HEK293 (cell line): Measurements from ENCODE around the gene FOXP4.
A peak's percentile ranks its signal among the peaks of the same experiment; 100 is the strongest.

Source experiments
- CTCF ChIA-PET: fragments of 350-600 bp; formaldehyde crosslinking; extraction: SDS; loops from one replicate; lab custom pipeline; 2021; ENCODE audit warnings: antibody characterized with exemption; lab: Yijun Ruan, JAX
- POLR2A ChIA-PET: fragments of 300-600 bp; formaldehyde crosslinking; extraction: SDS; loops from one replicate; lab custom pipeline; 2020; ENCODE audit warnings: antibody characterized with exemption, inconsistent platforms; lab: Yijun Ruan, JAX
- H3K27ac ChIP-seq: fragments of 200-500 bp; sonication (Bioruptor generic); 2 replicates; pipeline ENCODE4 v1.5.1; 2014; ENCODE audit warnings: low read depth, low read length, control low read depth, inconsistent platforms; ENCODE audit errors: extremely low read depth
- H3K36me3 ChIP-seq, 2 experiments: fragments of 200-500 bp in 1 of 2; sonication (Bioruptor generic) in 1 of 2; 1 replicate in 1 of 2; 2 replicates in 1 of 2; pipeline ENCODE4 v1.5.1; 2014 to 2017; ENCODE audit warnings: inconsistent platforms in 2 of 2, low read length in 2 of 2; ENCODE audit not compliant: control insufficient read depth in 2 of 2, insufficient read depth in 1 of 2
- H3K4me1 ChIP-seq: fragments of 200-500 bp; sonication (Bioruptor generic); 2 replicates; pipeline ENCODE4 v1.5.1; 2014; ENCODE audit warnings: mild to moderate bottlenecking, low read length, inconsistent platforms; ENCODE audit not compliant: control insufficient read depth, insufficient read depth
- H3K4me3 ChIP-seq: 2 replicates; pipeline ENCODE4 v1.5.1; 2011; ENCODE audit warnings: low read depth, mild to moderate bottlenecking, control low read depth, low read length, moderate library complexity
- H3K9me3 ChIP-seq: fragments of 200-500 bp; sonication (Bioruptor generic); 2 replicates; pipeline ENCODE4 v1.5.1; 2014; ENCODE audit warnings: low read depth, low read length, inconsistent platforms; ENCODE audit not compliant: control insufficient read depth, insufficient read depth
- ATF2 ChIP-seq: fragments of 450-650 bp; formaldehyde crosslinking; IDR thresholded peaks from 2 replicates; pipeline ENCODE4 v1.5.1; 2016; ENCODE audit warnings: missing biosample characterization, missing genetic modification characterization, low read depth
- EGR2 ChIP-seq: fragments of 450-650 bp; formaldehyde crosslinking; IDR thresholded peaks from 2 replicates; pipeline ENCODE4 v1.5.1; 2016; ENCODE audit warnings: low read depth, missing biosample characterization, missing genetic modification characterization
- GLIS1 ChIP-seq: fragments of 450-650 bp; formaldehyde crosslinking; IDR thresholded peaks from 2 replicates; pipeline ENCODE4 v1.5.1; 2016; ENCODE audit warnings: missing biosample characterization, missing genetic modification characterization
- GLIS2 ChIP-seq: fragments of 450-650 bp; formaldehyde crosslinking; IDR thresholded peaks from 2 replicates; pipeline ENCODE4 v1.5.1; 2016; ENCODE audit warnings: missing biosample characterization, missing genetic modification characterization
- PATZ1 ChIP-seq: fragments of 450-650 bp; formaldehyde crosslinking; IDR thresholded peaks from 2 replicates; pipeline ENCODE4 v1.5.1; 2016; ENCODE audit warnings: missing biosample characterization, missing genetic modification characterization
- PRDM4 ChIP-seq: fragments of 450-650 bp; formaldehyde crosslinking; IDR thresholded peaks from 2 replicates; pipeline ENCODE4 v1.5.1; 2017; ENCODE audit warnings: missing biosample characterization, missing genetic modification characterization
- ZBTB44 ChIP-seq: fragments of 450-650 bp; IDR thresholded peaks from 2 replicates; pipeline ENCODE4 v1.5.1; 2018; ENCODE audit warnings: missing biosample characterization, mild to moderate bottlenecking, missing genetic modification characterization
- ZNF292 ChIP-seq: fragments of 450-650 bp; formaldehyde crosslinking; IDR thresholded peaks from 2 replicates; pipeline ENCODE4 v1.5.1; 2016; ENCODE audit warnings: low read depth, missing biosample characterization, missing genetic modification characterization, borderline replicate concordance
- ZNF404 ChIP-seq: fragments of 450-650 bp; formaldehyde crosslinking; IDR thresholded peaks from 2 replicates; pipeline ENCODE4 v1.5.1; 2017; ENCODE audit warnings: missing biosample characterization, missing genetic modification characterization
- ZNF600 ChIP-seq: fragments of 450-650 bp; formaldehyde crosslinking; IDR thresholded peaks from 2 replicates; pipeline ENCODE4 v1.5.1; 2016; ENCODE audit warnings: missing biosample characterization, missing genetic modification characterization
- ZNF704 ChIP-seq: fragments of 450-650 bp; formaldehyde crosslinking; IDR thresholded peaks from 2 replicates; pipeline ENCODE4 v1.5.1; 2016; ENCODE audit warnings: missing biosample characterization, missing genetic modification characterization

Gene FOXP4

GRCh38 chr6:41583565-41583964, 37.4 kb downstream of the FOXP4 start:
- H3K36me3 ChIP-seq = peaks cover 8 to 59% of the 10 kb centered on the region in 2 experiments; a peak in 2 of 3 replicates
- ChIA-PET POLR2A (interaction anchor here (0.7 kb wide), 1 partner anchor 45 kb away, joined by 3 read pairs; no protein-coding TSS in a partner anchor), CTCF (interaction anchor here (0.6 to 7.5 kb wide), 6 partner anchors 19 to 216 kb away, joined by 3 to 40 read pairs (median 5); no protein-coding TSS in a partner anchor)

More at GRCh38 chr6:41583565-41583964, 37.4 kb downstream of the FOXP4 start:
- no peaks in the 10 kb centered on the region for H3K9me3 ChIP-seq
- peaks cover 7% of the 10 kb centered on the region for H3K4me1 ChIP-seq
- no peak overlapping the region for H3K4me3 ChIP-seq
- H3K27ac ChIP-seq = no peak overlapping the region
- TF ChIP-seq EGR2 (tag by site-specific recombination) (no peak), GLIS1 (tag by site-specific recombination) (peak; percentile 55; the same call in 1 of the 2 replicates), ZNF704 (no peak), PATZ1 (tag by site-specific recombination) (peak; percentile 68), ZBTB44 (tag by site-specific recombination) (no peak), ZNF292 (no peak), ATF2 (tag by site-specific recombination) (peak; percentile 64; the same call in 1 of the 2 replicates), GLIS2 (tag by site-specific recombination) (peak; percentile 53), ZNF600 (tag by site-specific recombination) (no peak), PRDM4 (tag by site-specific recombination) (no peak), ZNF404 (no peak)
